GM19452 (cell line): ENCODE results near the gene RHBDF1.
"Not testable (repeated sequence)": the region's sequence is repeated elsewhere in the genome, so short reads cannot be mapped to it uniquely, and the experiment has no call there.

Source experiments
- ATAC-seq: cut with Tn5 transposase; IDR thresholded peaks from one replicate; pipeline ENCODE4 v1.9.1; 2021; ENCODE audit not compliant: unreplicated experiment

RHBDF1 gene

GRCh38 chr16:60929-61878 lies 11.2 kb downstream of the RHBDF1 start:
- ATAC-seq: no peak

DNA sequence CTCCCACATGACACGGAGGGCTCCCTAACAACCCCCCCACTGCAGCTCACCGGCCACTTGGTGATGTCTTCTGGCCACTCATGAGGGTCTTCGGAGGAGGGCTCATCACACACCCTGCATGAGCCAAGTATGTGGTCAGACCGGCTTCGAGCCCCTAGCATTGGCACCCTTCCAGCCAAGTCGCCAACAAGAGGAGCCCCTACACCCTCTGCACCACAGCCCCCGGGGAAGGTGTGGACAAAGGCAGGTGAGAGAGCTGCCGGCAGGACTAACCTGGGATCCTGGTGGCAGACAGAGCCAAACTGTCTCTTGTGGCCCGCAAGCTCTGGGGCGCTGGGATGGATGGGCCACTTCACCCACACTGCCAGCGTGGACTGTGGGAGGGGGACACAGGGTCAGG lies 12.3 kb downstream of the RHBDF1 start:
- no peak for ATAC-seq

- ATAC-seq: no peak
These were observed 12.9 kb downstream of the RHBDF1 start for GRCh38 chr16:59440-60059.

- ATAC-seq: no peak
These were observed 13.7 kb downstream of the RHBDF1 start for GRCh38 chr16:58491-59439.

DNA sequence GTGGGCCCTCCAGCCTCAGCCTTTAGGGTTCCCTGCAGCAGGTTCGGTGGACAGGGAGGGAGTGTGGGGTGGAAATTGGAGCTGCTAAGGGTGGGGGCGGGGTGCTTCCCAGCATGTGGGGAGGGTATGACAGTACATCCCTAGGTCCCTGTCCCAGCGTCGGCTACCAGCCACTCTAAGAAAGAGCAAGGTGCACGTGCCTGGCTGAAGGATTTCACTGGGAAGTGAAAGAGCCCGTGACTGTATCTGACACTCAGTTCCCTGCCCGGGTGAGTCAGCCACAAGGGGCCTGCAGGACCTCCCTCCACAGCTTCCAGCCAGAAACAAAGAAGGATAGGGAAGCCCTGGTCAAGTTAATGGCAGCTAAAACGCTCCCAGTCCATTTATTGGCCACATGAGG lies 14.7 kb downstream of the RHBDF1 start:
- no peak for ATAC-seq

DNA sequence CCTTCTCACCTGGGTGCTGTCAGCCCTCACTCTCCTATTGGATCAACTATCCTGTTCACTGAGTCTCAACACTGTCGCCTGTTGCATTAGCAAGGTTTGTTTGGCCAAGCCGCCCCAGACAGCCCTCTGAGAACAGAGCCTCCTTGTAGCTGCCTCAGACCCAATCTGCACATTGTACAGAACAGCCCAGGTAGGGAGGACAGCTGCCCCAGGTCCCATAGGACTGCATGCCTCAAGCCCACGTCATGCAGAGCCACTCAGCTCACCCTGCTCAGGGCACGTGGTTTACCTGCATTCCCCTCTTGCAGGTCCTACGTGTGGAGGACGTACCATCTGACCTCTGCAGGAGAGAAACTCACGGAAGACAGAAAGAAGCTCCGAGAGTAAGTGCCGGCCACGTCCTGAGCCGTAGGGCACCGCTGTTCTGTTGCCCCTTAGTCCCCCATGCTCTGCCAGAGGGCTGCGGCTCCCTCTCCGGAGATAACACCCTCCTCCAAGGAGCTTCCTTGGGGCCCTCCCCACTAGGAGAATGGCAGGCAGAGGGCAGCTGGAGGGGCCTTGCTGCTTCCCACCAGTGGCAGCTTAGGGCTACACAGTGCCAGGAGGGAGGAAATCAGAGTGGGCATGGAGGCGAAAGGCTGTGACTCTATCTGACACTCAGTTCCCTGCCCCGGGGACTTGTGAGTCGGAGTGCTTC lies 16.1 kb downstream of the RHBDF1 start:
- ATAC-seq: no peak

DNA sequence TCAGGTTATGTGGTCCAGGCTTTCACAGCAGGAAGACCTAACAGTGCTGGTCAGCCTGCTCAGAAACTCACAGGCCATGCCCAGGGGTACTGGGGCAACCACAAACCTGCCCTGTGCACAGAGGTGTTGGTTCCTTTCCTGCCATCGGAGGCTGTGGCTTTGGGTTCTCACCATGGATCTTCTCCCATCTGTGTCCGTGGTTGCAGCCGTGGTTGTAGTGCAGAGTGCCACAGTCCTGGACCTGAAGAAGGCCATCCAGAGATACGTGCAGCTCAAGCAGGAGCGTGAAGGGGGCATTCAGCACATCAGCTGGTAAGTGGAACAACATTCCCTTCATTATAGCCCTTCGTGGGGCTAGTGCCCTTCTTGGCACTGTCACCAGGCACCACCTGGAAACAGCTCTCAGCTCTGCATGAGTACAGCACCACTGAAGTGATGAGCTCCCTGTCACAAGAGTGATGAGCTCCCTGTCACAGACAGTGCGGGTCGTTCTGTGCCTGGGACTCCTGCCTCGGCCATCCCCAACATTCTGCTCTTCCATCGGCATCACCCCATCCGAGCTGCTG lies 16.8 kb downstream of the RHBDF1 start:
- ATAC-seq: no peak

GRCh38 chr16:54237-54581 lies 18.2 kb downstream of the RHBDF1 start:
- ATAC-seq: no peak

GRCh38 chr16:53346-54236 lies 18.8 kb downstream of the RHBDF1 start, which contains the start of the genes POLR3K and SNRNP25:
Gene POLR3K (minus strand): TSS chr16:53608. CDS start chr16:53586, 22 bp downstream.
Gene SNRNP25 (plus strand): TSS chr16:53828. CDS start chr16:54017, 189 bp downstream.
- peak; percentile 90 for ATAC-seq

- ATAC-seq: no peak
These were observed 21.5 kb downstream of the RHBDF1 start for GRCh38 chr16:50769-51591.

GRCh38 chr16:47234-47633 lies 25.2 kb downstream of the RHBDF1 start:
- no peak for ATAC-seq

GRCh38 chr16:46510-46909 lies 25.9 kb downstream of the RHBDF1 start:
- ATAC-seq: not testable (repeated sequence)

GRCh38 chr16:45454-45853 lies 27.0 kb downstream of the RHBDF1 start:
- ATAC-seq: no peak

DNA sequence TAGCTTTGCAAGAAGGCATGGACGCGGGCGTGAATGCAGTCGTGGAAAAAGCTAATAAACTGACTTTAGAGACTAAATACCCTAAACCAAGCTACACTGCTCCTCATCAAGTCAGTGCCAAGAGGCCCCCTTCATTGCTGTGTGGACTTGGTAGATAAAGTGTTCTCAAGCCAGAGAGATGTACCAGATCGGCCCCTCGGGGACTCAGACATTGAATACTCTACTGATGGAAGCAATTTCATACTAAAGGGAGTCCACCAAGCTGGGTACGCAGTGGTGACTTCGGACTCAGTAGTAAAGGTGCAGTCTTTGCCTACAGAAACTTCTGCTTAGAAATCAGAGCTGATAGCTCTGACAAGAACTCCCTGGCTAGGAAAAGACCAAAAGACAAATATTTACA lies 27.8 kb downstream of the RHBDF1 start:
- ATAC-seq: no peak

GRCh38 chr16:43294-43693 lies 29.1 kb downstream of the RHBDF1 start:
- no peak for ATAC-seq

GRCh38 chr16:42691-43090 lies 29.7 kb downstream of the RHBDF1 start:
- ATAC-seq: no peak

DNA sequence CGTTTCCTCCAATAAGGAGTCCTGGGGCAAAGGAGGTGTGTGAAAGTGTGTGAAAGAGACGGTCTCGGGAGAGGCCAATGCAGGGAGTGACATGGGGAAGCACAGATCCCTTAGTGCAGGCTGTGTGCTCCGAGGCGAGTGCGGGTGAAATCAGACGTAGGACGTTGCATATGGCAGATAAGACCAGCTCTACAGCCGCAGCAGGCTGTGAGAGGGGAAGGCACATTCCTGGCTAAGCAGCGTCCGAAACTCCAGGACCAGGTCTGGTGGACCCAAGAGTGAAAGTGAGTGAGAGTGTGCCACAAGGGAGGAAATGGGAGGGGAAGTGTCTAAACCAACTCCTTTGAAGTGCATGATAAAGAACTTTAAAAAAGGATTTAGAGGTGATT lies 30.4 kb downstream of the RHBDF1 start:
- no peak for ATAC-seq

DNA sequence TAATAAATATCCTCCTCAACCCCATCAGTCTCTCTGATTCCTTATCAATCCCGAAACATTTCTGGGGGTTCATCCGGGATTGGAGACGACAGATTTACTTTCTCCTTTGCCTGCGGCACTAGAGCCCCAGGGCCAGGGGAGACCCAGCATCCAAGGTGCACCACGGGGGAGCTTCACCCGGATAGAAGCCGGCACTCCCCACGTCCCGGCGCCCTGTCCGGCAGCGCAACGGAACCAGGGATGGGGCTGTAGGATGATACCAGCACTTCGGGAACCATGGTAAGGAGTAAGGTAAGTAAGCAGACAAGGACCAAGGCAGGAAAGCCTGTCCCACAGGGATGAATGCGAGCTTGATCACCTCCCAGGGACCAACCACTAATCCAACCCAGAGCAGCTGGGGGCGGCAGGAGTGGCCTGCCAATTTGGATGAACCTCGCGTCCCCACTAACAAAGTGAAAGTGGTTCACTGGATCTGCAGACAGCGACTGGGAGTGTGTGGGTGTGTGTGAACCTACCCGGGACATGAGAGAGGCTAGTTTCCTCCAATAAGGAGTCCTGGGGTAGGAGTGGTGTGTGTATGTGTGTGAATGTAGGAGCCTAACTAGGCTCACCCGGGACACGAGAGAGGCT lies 30.9 kb downstream of the RHBDF1 start:
- ATAC-seq: no peak
